Sigmoid colon (tissue), 3 donors: Measurements from ENCODE around the gene ITGA1.

Source experiments
- POLR2A ChIP-seq, 2 donors: fragments of 450-650 bp; IDR thresholded peaks; one replicate each; pipeline ENCODE4 v1.6.1; 2016; ENCODE audit warnings: antibody characterized with exemption in 2 of 2, mild to moderate bottlenecking in 2 of 2, moderate library complexity in 2 of 2
- TF ChIP-seq, protein P1 (sequence below), 4 experiments: fragments of 450-650 bp in 3 of 4; fragments of 200-600 bp in 1 of 4; IDR thresholded peaks; one replicate each; pipeline ENCODE4 v1.5.1; 2016 to 2019; ENCODE audit warnings: antibody characterized with exemption in 4 of 4, mild to moderate bottlenecking in 3 of 4, moderate library complexity in 2 of 4

DNA sequence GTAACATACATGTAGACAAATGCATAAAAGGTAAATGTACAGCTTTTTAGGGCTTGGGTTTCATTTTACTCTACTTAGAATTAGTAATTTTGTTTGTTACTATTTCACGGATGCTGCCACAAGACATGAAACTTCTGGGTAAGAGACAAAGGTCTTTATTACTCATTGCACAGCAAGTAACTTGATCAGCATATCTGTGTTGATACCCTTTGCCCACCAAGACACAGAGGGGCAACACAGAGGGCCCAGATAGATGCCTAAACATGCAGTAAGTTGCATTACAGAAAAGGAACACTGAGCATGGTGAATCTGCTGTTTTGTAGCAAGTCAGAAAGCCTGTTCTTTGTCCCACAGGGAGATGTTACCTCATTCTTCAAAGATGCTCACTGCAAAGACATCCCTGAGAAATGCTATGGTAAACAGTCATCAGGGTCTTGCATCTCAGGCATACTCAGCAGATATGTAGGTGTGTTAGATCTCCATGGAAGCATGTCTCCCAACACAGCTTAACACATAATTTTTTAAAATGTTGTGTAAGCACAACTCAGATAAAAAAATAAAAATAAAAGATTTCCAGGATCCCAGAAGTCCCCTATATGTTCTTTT lies 211.7 kb downstream of the ITGA1 start:
- TF ChIP-seq, protein P1, sequence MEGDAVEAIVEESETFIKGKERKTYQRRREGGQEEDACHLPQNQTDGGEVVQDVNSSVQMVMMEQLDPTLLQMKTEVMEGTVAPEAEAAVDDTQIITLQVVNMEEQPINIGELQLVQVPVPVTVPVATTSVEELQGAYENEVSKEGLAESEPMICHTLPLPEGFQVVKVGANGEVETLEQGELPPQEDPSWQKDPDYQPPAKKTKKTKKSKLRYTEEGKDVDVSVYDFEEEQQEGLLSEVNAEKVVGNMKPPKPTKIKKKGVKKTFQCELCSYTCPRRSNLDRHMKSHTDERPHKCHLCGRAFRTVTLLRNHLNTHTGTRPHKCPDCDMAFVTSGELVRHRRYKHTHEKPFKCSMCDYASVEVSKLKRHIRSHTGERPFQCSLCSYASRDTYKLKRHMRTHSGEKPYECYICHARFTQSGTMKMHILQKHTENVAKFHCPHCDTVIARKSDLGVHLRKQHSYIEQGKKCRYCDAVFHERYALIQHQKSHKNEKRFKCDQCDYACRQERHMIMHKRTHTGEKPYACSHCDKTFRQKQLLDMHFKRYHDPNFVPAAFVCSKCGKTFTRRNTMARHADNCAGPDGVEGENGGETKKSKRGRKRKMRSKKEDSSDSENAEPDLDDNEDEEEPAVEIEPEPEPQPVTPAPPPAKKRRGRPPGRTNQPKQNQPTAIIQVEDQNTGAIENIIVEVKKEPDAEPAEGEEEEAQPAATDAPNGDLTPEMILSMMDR (IDR thresholded peaks at IDR 0.05): no peak
- TF ChIP-seq POLR2A (IDR thresholded peaks at IDR 0.05): no peak
